ENCODE results near the gene KIF5A.

KIF5A gene

GRCh38 chr12:57549203-57549908 is 488 bp upstream of the KIF5A start:
- TF ChIP-seq NFIC (IDR thresholded peaks at IDR 0.05), result no peak
- TF ChIP-seq EGR1 (IDR thresholded peaks at IDR 0.05), result no peak
- TF ChIP-seq FOXM1 (IDR thresholded peaks at IDR 0.05; ENCODE audit: borderline replicate concordance, low read depth), result no peak
- TF ChIP-seq TAF1 (IDR thresholded peaks at IDR 0.05; ENCODE audit: low read depth), result no peak
- TF ChIP-seq USF1 (IDR thresholded peaks at IDR 0.05), result no peak
- TF ChIP-seq REST (IDR thresholded peaks at IDR 0.05; ENCODE audit: low read depth), result no peak
- TF ChIP-seq EP300 (IDR thresholded peaks at IDR 0.05; ENCODE audit: borderline replicate concordance), result no peak
- TF ChIP-seq ZBTB7A (IDR thresholded peaks at IDR 0.05; ENCODE audit: low read depth), result no peak
- TF ChIP-seq YY1 (IDR thresholded peaks at IDR 0.05; ENCODE audit: low read depth), result no peak
- no peak for TF ChIP-seq MAX (IDR thresholded peaks at IDR 0.05)
- no peak for TF ChIP-seq TEAD4 (IDR thresholded peaks at IDR 0.05)
- TF ChIP-seq TCF12 (IDR thresholded peaks at IDR 0.05; ENCODE audit: low read depth), result no peak
- TF ChIP-seq RAD21 (IDR thresholded peaks at IDR 0.05; ENCODE audit: low read depth), result no peak
- TF ChIP-seq CREB1 (IDR thresholded peaks at IDR 0.05; ENCODE audit: low read depth), result no peak
- no peak for TF ChIP-seq CEBPB (IDR thresholded peaks at IDR 0.05)

DNA sequence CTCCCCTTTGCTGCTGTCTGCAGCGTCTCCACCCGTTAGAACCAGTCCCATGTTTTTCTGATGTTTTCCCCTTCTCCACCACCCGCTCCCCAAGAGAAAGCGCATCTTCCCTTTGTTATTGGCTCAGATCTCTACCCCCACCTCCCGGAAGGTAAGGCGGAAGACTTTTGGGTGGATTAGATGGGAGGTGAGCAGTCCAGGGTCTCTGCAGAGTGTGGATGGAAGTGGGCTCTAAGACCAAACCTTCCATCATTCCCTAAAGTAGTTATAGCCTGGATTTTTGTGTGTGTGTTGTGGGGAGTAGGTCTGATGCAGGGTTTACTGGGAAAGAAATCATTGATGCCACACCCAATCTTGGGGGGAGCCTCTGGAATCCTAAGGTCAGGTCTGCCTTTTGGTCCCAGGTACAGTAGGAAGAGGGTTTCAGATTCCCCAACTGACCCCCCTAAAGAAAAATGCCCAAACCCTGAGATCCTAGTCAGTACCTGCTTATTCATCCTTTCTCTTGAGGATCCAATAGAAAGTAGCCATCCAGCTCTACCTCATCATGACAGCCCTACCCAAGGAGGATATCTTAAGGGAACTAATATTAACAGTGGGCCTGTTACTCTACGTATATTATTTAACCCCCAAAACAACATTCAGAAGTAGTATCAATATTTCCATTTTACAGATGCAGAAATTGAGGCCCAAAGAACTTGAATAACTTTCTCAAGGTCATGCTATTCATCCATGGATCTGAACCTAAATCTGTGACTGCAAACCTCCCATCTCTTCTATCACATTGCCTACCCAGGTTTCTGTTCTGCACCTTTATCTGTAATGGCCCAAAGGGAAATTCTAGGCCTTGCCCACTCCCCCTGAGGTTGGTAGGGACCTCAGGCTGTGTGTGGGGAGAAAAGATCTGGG is 1.1 kb downstream of the KIF5A start:
- no peak for TF ChIP-seq USF1 (IDR thresholded peaks at IDR 0.05)
- no peak for TF ChIP-seq CREB1 (IDR thresholded peaks at IDR 0.05; ENCODE audit: low read depth)
- no peak for TF ChIP-seq TEAD4 (IDR thresholded peaks at IDR 0.05)
- no peak for TF ChIP-seq REST (IDR thresholded peaks at IDR 0.05; ENCODE audit: low read depth)
- TF ChIP-seq YY1 (IDR thresholded peaks at IDR 0.05; ENCODE audit: low read depth), result no peak
- TF ChIP-seq NFIC (IDR thresholded peaks at IDR 0.05), result no peak
- no peak for TF ChIP-seq EGR1 (IDR thresholded peaks at IDR 0.05)
- TF ChIP-seq ZBTB7A (IDR thresholded peaks at IDR 0.05; ENCODE audit: low read depth), result no peak
- no peak for TF ChIP-seq EP300 (IDR thresholded peaks at IDR 0.05; ENCODE audit: borderline replicate concordance)
- no peak for TF ChIP-seq CEBPB (IDR thresholded peaks at IDR 0.05)
- TF ChIP-seq RAD21 (IDR thresholded peaks at IDR 0.05; ENCODE audit: low read depth), result no peak

GRCh38 chr12:57551637-57552305 is 1.9 kb downstream of the KIF5A start:
- TF ChIP-seq FOXM1 (IDR thresholded peaks at IDR 0.05; ENCODE audit: borderline replicate concordance, low read depth) (no peak), RAD21 (IDR thresholded peaks at IDR 0.05; ENCODE audit: low read depth) (no peak), NFIC (IDR thresholded peaks at IDR 0.05) (no peak), USF1 (IDR thresholded peaks at IDR 0.05) (no peak), EP300 (IDR thresholded peaks at IDR 0.05; ENCODE audit: borderline replicate concordance) (no peak), CREB1 (IDR thresholded peaks at IDR 0.05; ENCODE audit: low read depth) (no peak), TEAD4 (IDR thresholded peaks at IDR 0.05) (no peak), TAF1 (IDR thresholded peaks at IDR 0.05; ENCODE audit: low read depth) (no peak), MAX (IDR thresholded peaks at IDR 0.05) (no peak), ZBTB7A (IDR thresholded peaks at IDR 0.05; ENCODE audit: low read depth) (no peak), CEBPB (IDR thresholded peaks at IDR 0.05) (no peak), REST (IDR thresholded peaks at IDR 0.05; ENCODE audit: low read depth) (no peak), EGR1 (IDR thresholded peaks at IDR 0.05) (no peak), TCF12 (IDR thresholded peaks at IDR 0.05; ENCODE audit: low read depth) (no peak), YY1 (IDR thresholded peaks at IDR 0.05; ENCODE audit: low read depth) (no peak)

All from Ishikawa (cell line).